ENCODE measurements around the gene CABS1.

The CABS1 gene

GRCh38 chr4:70382691-70383181, 48.0 kb downstream of the CABS1 start, which contains the start of gene SMR3B:
Gene SMR3B (plus strand): TSS chr4:70383131. CDS start chr4:70384511, 1,380 bp downstream.
- no peak for DNase-seq
